A673 (cell line): ENCODE measurements around the gene GTF2E1. TPM values are rescaled to one million over a fixed set of nuclear protein-coding genes. Genes with fewer than 3 reads are reported as not detected.

ENCODE experiments used
- BruUV-seq: library from RNA; stranded (reverse); fragments of 400-500 nt; replicated peaks from 2 replicates; lab custom pipeline; 2021; lab: Mats Ljungman, UMichigan
- CTCF ChIA-PET: fragments of 300-600 bp; sonication (Branson Sonifier 250); formaldehyde crosslinking; loops from one replicate; lab custom pipeline; 2022; ENCODE audit warnings: antibody characterized with exemption; lab: Charles Lee
- POLR2A ChIA-PET: fragments of 300-600 bp; sonication (Branson Sonifier 250); formaldehyde crosslinking; loops from one replicate; lab custom pipeline; 2022; ENCODE audit warnings: antibody characterized with exemption; ENCODE audit not compliant: low non-redundant PET; lab: Charles Lee
- DNase-seq: peaks from one replicate; pipeline ENCODE4 v3.0.0-alpha.2; 2015; ENCODE audit warnings: low spot score
- H3K27ac ChIP-seq: fragments of 200-600 bp; sonication (generic); 2 replicates; pipeline ENCODE4 v1.5.1; 2016; ENCODE audit warnings: mixed run types, low read depth, mild to moderate bottlenecking, mixed read lengths, antibody characterized with exemption, low read length; ENCODE audit not compliant: poor library complexity, severe bottlenecking
- H3K27me3 ChIP-seq: fragments of 200-600 bp; sonication (generic); replicated peaks from 2 replicates; pipeline ENCODE4 v1.6.1; 2017; ENCODE audit warnings: mixed run types, low read depth, mild to moderate bottlenecking, mixed read lengths, antibody characterized with exemption, low read length; ENCODE audit not compliant: insufficient read depth, poor library complexity
- H3K36me3 ChIP-seq: fragments of 200-600 bp; sonication (generic); 2 replicates; pipeline ENCODE4 v1.6.1; 2016; ENCODE audit warnings: mixed run types, mild to moderate bottlenecking, mixed read lengths, antibody characterized with exemption, low read length; ENCODE audit not compliant: insufficient read depth, poor library complexity, severe bottlenecking
- H3K4me1 ChIP-seq: fragments of 200-600 bp; sonication (generic); 2 replicates; pipeline ENCODE4 v1.6.1; 2017; ENCODE audit warnings: mixed run types, mild to moderate bottlenecking, mixed read lengths, antibody characterized with exemption, low read length; ENCODE audit not compliant: insufficient read depth, poor library complexity, severe bottlenecking
- H3K4me3 ChIP-seq: fragments of 200-600 bp; sonication (generic); 2 replicates; pipeline ENCODE4 v1.5.1; 2016; ENCODE audit warnings: low read depth, mixed run types, mild to moderate bottlenecking, mixed read lengths, low read length; ENCODE audit not compliant: poor library complexity, severe bottlenecking
- H3K9me3 ChIP-seq: fragments of 200-600 bp; sonication (generic); 2 replicates; pipeline ENCODE4 v1.6.1; 2016; ENCODE audit warnings: mixed run types, low read depth, mild to moderate bottlenecking, mixed read lengths, antibody characterized with exemption, low read length; ENCODE audit not compliant: poor library complexity, severe bottlenecking
- EZH2 ChIP-seq: fragments of 200-600 bp; sonication (generic); IDR thresholded peaks from 2 replicates; pipeline ENCODE4 v1.6.1; 2017; ENCODE audit warnings: borderline replicate concordance, low read depth, mild to moderate bottlenecking, mixed read lengths, antibody characterized with exemption, low read length; ENCODE audit not compliant: poor library complexity, severe bottlenecking
- intact Hi-C: fragments of 100-400 bp; cut with micrococcal nuclease; formaldehyde crosslinking; loops from one replicate; pipeline ENCODE4 v1.10.0; 2022; ENCODE audit not compliant: unreplicated experiment
- total RNA-seq: library from RNA; stranded (reverse); gene quantifications from 2 replicates; pipeline ENCODE4 v1.2.3, GENCODE V29; 2021
- TF ChIP-seq, protein P1 (sequence below): fragments of 300-800, 200-600 bp; sonication (generic); conservative IDR thresholded peaks from 2 replicates; pipeline ENCODE4 v1.5.1; 2017; ENCODE audit warnings: low read depth, mild to moderate bottlenecking, antibody characterized with exemption, low read length, moderate library complexity, mixed read lengths

GTF2E1 gene
- total RNA-seq, 1 experiment from 2014 or later = 21.7 TPM

DNA sequence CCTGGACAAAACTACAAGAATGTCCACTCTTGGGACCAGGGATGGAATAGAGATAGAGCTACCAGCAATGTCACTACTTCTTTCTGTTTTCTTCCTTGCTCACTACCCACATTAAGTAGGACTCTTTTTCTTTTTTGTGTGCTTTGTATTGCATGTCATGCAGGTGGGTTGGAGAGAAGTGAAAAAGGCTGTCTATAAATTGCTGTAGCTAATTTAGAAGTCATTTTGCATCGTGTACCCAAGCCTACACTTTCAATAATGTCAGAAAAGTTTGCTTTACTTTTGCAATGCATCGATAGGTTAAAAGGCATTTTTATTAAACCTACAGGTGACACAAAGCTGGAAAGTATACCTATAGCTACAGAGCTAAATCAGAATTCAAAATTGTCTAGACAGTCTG lies 58.9 kb downstream of the GTF2E1 start:
- H3K9me3 ChIP-seq = no peaks in the 10 kb centered on the region
- ChIA-PET CTCF (no interaction called here), POLR2A (no interaction called here)
- H3K4me1 ChIP-seq = peaks cover 8% of the 10 kb centered on the region
- no peak for TF ChIP-seq EZH2
- TF ChIP-seq, protein P1, sequence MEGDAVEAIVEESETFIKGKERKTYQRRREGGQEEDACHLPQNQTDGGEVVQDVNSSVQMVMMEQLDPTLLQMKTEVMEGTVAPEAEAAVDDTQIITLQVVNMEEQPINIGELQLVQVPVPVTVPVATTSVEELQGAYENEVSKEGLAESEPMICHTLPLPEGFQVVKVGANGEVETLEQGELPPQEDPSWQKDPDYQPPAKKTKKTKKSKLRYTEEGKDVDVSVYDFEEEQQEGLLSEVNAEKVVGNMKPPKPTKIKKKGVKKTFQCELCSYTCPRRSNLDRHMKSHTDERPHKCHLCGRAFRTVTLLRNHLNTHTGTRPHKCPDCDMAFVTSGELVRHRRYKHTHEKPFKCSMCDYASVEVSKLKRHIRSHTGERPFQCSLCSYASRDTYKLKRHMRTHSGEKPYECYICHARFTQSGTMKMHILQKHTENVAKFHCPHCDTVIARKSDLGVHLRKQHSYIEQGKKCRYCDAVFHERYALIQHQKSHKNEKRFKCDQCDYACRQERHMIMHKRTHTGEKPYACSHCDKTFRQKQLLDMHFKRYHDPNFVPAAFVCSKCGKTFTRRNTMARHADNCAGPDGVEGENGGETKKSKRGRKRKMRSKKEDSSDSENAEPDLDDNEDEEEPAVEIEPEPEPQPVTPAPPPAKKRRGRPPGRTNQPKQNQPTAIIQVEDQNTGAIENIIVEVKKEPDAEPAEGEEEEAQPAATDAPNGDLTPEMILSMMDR = no peak
- DNase-seq = no peak
- H3K36me3 ChIP-seq = no peaks in the 10 kb centered on the region
- H3K4me3 ChIP-seq = no peak overlapping the region
- H3K27ac ChIP-seq = no peak overlapping the region
- intact Hi-C loops = loop anchor here (5.0 kb wide), 1 partner anchor 554 kb away; no protein-coding TSS in a partner anchor
- no peaks in the 10 kb centered on the region for H3K27me3 ChIP-seq
- no TSS peak for BruUV-seq

DNA sequence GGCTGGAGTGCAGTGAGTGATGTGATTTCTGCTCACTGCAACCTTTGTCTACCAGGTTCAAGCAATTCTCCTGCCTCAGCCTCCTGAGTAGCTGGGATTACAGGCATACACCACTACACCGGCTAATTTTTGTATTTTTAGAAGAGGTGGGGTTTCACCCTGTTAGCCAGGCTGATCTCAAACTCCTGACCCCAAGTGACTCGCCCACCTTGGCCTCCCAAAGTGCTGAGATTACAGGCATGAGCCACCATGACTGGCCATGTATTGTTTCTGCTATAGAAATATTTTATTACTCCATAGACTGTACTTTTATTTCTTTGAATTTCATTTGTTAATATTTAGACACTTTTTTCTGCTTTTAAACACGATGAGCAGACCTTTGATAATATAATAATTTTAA lies 60.4 kb downstream of the GTF2E1 start:
- BruUV-seq = no TSS peak
- no peak overlapping the region for H3K27ac ChIP-seq
- no peaks in the 10 kb centered on the region for H3K9me3 ChIP-seq
- no peaks in the 10 kb centered on the region for H3K27me3 ChIP-seq
- TF ChIP-seq EZH2 = no peak
- TF ChIP-seq, protein P1 = no peak
- H3K36me3 ChIP-seq = no peaks in the 10 kb centered on the region
- peaks cover 8% of the 10 kb centered on the region for H3K4me1 ChIP-seq
- no peak for DNase-seq
- intact Hi-C loops = loop anchor here (5.0 kb wide), 1 partner anchor 556 kb away; no protein-coding TSS in a partner anchor
- CTCF ChIA-PET = no interaction called here
- no peak overlapping the region for H3K4me3 ChIP-seq
- POLR2A ChIA-PET = no interaction called here

DNA sequence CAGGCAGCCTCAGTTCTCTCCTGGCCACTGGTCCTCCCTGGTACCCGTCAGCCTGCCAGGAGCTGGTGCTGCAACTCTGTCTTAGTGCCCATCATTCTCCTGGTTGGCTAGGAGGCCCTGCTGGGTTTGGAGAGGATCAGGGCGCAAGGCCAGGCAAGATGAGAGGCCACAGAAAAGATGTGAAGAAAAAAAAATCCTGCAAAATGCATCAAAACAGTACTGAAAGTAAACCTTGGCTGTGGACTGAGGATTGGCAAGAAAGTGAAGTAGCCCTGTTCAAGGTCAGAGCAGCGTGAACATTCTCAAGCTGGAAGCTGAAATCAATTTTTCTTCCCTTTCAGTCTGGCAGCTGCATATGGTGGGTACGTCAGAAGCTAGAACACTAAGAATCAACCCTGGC lies 74.2 kb downstream of the GTF2E1 start:
- no TSS peak for BruUV-seq
- Histone ChIP-seq H3K4me3 (no peak overlapping the region), H3K27ac (no peak overlapping the region), H3K27me3 (no peaks in the 10 kb centered on the region), H3K9me3 (no peaks in the 10 kb centered on the region), H3K4me1 (no peaks in the 10 kb centered on the region), H3K36me3 (no peaks in the 10 kb centered on the region)
- no peak for DNase-seq
- intact Hi-C loops = no loop called here
- TF ChIP-seq, protein P1 = no peak
- TF ChIP-seq EZH2 = no peak
- POLR2A ChIA-PET = interaction anchor here (0.6 kb wide), 1 partner anchor 468 kb away, joined by 3 read pairs; no protein-coding TSS in a partner anchor
- CTCF ChIA-PET = no interaction called here
